OCI-LY3 (cell line): ENCODE data around the gene DDX25.

ENCODE experiments used
- EZH2phosphoT487 ChIP-seq: fragments of 200-600 bp; shearing (Covaris generic); IDR thresholded peaks from 2 replicates; pipeline ENCODE4 v1.6.1; 2018; ENCODE audit warnings: antibody characterized with exemption, mixed run types, low read depth
- TF ChIP-seq, protein P1 (sequence below): fragments of 200-600, 300-600 bp; sonication (generic); IDR thresholded peaks from 2 replicates; pipeline ENCODE4 v1.5.1; 2014; ENCODE audit warnings: antibody characterized with exemption, low read length, low read depth

DNA sequence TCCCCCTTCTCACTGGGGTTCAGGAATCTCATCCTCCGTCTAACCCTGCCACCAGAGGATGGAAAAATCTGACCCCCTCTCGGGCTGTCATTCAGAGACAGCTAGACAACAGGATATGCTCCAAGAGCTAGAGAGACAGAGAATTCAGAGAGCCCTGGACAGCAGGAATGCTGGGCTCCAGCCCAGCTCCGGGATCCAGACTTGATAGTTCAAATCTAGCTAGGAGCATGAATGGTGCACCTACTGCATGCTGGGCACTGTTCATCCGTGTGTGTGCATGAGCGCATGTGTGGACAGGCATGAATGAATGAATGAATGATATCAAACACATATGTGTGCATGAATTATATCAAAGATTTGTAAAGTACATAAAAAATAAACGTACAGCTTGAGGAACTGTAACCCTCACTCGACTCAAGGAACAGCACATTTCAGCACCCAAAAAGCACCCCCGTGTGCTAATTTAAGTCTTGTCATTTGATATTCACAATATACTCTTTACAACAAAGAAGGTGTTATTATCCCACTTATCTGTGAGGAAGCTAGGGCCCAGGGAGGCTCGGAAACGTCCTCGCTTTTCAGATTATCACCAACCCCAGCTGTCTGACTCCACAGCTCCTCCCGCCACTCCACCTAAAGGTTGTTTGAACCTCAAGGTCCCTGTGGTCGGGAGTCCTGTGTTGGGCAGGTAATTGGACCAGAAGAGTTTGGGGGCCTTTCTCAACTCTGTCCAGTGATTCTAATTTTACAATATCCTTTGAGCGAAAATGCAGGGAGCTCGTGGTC is 40.9 kb downstream of the DDX25 start:
- TF ChIP-seq, protein P1, sequence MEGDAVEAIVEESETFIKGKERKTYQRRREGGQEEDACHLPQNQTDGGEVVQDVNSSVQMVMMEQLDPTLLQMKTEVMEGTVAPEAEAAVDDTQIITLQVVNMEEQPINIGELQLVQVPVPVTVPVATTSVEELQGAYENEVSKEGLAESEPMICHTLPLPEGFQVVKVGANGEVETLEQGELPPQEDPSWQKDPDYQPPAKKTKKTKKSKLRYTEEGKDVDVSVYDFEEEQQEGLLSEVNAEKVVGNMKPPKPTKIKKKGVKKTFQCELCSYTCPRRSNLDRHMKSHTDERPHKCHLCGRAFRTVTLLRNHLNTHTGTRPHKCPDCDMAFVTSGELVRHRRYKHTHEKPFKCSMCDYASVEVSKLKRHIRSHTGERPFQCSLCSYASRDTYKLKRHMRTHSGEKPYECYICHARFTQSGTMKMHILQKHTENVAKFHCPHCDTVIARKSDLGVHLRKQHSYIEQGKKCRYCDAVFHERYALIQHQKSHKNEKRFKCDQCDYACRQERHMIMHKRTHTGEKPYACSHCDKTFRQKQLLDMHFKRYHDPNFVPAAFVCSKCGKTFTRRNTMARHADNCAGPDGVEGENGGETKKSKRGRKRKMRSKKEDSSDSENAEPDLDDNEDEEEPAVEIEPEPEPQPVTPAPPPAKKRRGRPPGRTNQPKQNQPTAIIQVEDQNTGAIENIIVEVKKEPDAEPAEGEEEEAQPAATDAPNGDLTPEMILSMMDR: no peak
- TF ChIP-seq EZH2phosphoT487: no peak
